GM19193 (cell line): ENCODE measurements around the gene TADA2B.
A peak's percentile ranks its signal among the peaks of the same experiment; 100 is the strongest.

Source experiments
- POLR2A ChIP-seq: IDR thresholded peaks from 4 replicates; pipeline ENCODE4 v1.6.1; 2011; ENCODE audit not compliant: insufficient read depth, insufficient read length; ENCODE audit errors: extremely low read depth

Gene TADA2B

GRCh38 chr4:7075962-7076695 is 33.0 kb downstream of the TADA2B start:
- TF ChIP-seq POLR2A = no peak

- no peak for TF ChIP-seq POLR2A
These were observed 33.5 kb downstream of the TADA2B start for GRCh38 chr4:7076696-7077082.

GRCh38 chr4:7077371-7077770 is 34.2 kb downstream of the TADA2B start:
- TF ChIP-seq POLR2A = no peak

- TF ChIP-seq POLR2A = no peak
These were observed 34.9 kb downstream of the TADA2B start for GRCh38 chr4:7078025-7078424.

GRCh38 chr4:7083597-7084563 is 40.7 kb downstream of the TADA2B start:
- TF ChIP-seq POLR2A = no peak

GRCh38 chr4:7086384-7086783 is 43.2 kb downstream of the TADA2B start:
- TF ChIP-seq POLR2A = no peak

- TF ChIP-seq POLR2A = no peak
These were observed 43.9 kb downstream of the TADA2B start for GRCh38 chr4:7087036-7087435.

GRCh38 chr4:7089213-7089986 is 46.2 kb downstream of the TADA2B start:
- TF ChIP-seq POLR2A = no peak

GRCh38 chr4:7092026-7092425 is 48.9 kb downstream of the TADA2B start:
- TF ChIP-seq POLR2A = no peak

GRCh38 chr4:7094916-7095315 is 51.7 kb downstream of the TADA2B start:
- TF ChIP-seq POLR2A = no peak

- no peak for TF ChIP-seq POLR2A
These were observed 52.5 kb downstream of the TADA2B start for GRCh38 chr4:7095611-7096155.

- TF ChIP-seq POLR2A = no peak
These were observed 53.1 kb downstream of the TADA2B start for GRCh38 chr4:7096236-7096635.

- no peak for TF ChIP-seq POLR2A
These were observed 58.7 kb downstream of the TADA2B start for GRCh38 chr4:7101692-7102515.

- peak; percentile 57 for TF ChIP-seq POLR2A
These were observed 59.9 kb downstream of the TADA2B start for GRCh38 chr4:7103031-7103606.

GRCh38 chr4:7103607-7104365 is 60.6 kb downstream of the TADA2B start:
- no peak for TF ChIP-seq POLR2A
